ENCODE data around the gene MCC. TPM values are rescaled to one million over a fixed set of nuclear protein-coding genes. Genes with fewer than 3 reads are reported as not detected.

The MCC gene
- polyA plus RNA-seq, 2 of the 4 experiments (the other 2 are of a cell fraction), result 0.09 to 0.10 TPM

- no peak for TF ChIP-seq USF2 (IDR thresholded peaks at IDR 0.05)
- TF ChIP-seq EP300 (IDR thresholded peaks at IDR 0.05), result no peak
- TF ChIP-seq PHF8 (IDR thresholded peaks at IDR 0.05; ENCODE audit: borderline replicate concordance, low read depth), result no peak
- TF ChIP-seq TFCP2L1 (CRISPR knock-in tag; IDR thresholded peaks at IDR 0.05), result no peak
These were observed 362.9 kb downstream of the MCC start (continued) for GRCh38 chr5:113125371-113125770.

GRCh38 chr5:113124914-113125313 lies 363.3 kb downstream of the MCC start:
- WGBS (ENCODE audit: missing lambda C conversion rate), result 33% methylated on average over 4 of the region's 4 CpGs
- ChIA-PET POLR2A (no interaction called here), CTCF (interaction anchor here (1.1 kb wide), 1 partner anchor 11 kb away, joined by 3 read pairs; no protein-coding TSS in a partner anchor)
- DNase-seq (ENCODE audit: low read depth in 1 of 2, low spot score in 1 of 2) (no peak), ATAC-seq (no peak), FAIRE-seq (no peak)
- no peak overlapping the region for H3K4me2 ChIP-seq
- TF ChIP-seq MAZ (IDR thresholded peaks at IDR 0.05; ENCODE audit: borderline replicate concordance, low read depth, low read length) (no peak), CHD4 (IDR thresholded peaks at IDR 0.05; ENCODE audit: borderline replicate concordance) (no peak), NPAS2 (CRISPR knock-in tag; IDR thresholded peaks at IDR 0.05; ENCODE audit: borderline replicate concordance) (no peak), ZNF302 (CRISPR knock-in tag; IDR thresholded peaks at IDR 0.05) (no peak), BCL3 (IDR thresholded peaks at IDR 0.05) (no peak), POLR2AphosphoS2 (conservative IDR thresholded peaks at IDR 0.05; ENCODE audit: low read length) (no peak), ESRRA (IDR thresholded peaks at IDR 0.05; ENCODE audit: borderline replicate concordance, low read length) (no peak), SREBF2 (IDR thresholded peaks at IDR 0.05) (no peak), RARB (CRISPR knock-in tag; IDR thresholded peaks at IDR 0.05) (no peak), ZC3H11A (IDR thresholded peaks at IDR 0.05) (no peak), SMC3 (IDR thresholded peaks at IDR 0.05) (no peak), MYC (IDR thresholded peaks at IDR 0.05; ENCODE audit: borderline replicate concordance, low read length) (no peak), EHF (CRISPR knock-in tag; IDR thresholded peaks at IDR 0.05) (no peak), RFX5 (IDR thresholded peaks at IDR 0.05) (no peak), USF2 (IDR thresholded peaks at IDR 0.05) (no peak)
- TF ChIP-seq, protein P1, sequence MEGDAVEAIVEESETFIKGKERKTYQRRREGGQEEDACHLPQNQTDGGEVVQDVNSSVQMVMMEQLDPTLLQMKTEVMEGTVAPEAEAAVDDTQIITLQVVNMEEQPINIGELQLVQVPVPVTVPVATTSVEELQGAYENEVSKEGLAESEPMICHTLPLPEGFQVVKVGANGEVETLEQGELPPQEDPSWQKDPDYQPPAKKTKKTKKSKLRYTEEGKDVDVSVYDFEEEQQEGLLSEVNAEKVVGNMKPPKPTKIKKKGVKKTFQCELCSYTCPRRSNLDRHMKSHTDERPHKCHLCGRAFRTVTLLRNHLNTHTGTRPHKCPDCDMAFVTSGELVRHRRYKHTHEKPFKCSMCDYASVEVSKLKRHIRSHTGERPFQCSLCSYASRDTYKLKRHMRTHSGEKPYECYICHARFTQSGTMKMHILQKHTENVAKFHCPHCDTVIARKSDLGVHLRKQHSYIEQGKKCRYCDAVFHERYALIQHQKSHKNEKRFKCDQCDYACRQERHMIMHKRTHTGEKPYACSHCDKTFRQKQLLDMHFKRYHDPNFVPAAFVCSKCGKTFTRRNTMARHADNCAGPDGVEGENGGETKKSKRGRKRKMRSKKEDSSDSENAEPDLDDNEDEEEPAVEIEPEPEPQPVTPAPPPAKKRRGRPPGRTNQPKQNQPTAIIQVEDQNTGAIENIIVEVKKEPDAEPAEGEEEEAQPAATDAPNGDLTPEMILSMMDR (IDR thresholded peaks at IDR 0.05), result no peak
- TF ChIP-seq, protein P2, sequence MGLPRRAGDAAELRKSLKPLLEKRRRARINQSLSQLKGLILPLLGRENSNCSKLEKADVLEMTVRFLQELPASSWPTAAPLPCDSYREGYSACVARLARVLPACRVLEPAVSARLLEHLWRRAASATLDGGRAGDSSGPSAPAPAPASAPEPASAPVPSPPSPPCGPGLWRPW (IDR thresholded peaks at IDR 0.05), result no peak
- TF ChIP-seq, protein P3, sequence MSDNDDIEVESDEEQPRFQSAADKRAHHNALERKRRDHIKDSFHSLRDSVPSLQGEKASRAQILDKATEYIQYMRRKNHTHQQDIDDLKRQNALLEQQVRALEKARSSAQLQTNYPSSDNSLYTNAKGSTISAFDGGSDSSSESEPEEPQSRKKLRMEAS (IDR thresholded peaks at IDR 0.05), result no peak
- no peak overlapping the region for H3K27ac ChIP-seq
- no peaks in the 10 kb centered on the region for H3K9me3 ChIP-seq
- H3K4me3 ChIP-seq, result no peak overlapping the region
- H3K4me1 ChIP-seq, result no peaks in the 10 kb centered on the region

All from A549 (cell line).